Hepatocyte (in vitro differentiated cells): ENCODE data around the gene SSU72. TPM values are rescaled to one million over a fixed set of nuclear protein-coding genes. Genes with fewer than 3 reads are reported as not detected.
"Not testable (repeated sequence)": the region's sequence is repeated elsewhere in the genome, so short reads cannot be mapped to it uniquely, and the experiment has no call there.

Source experiments
- DNase-seq: peaks from one replicate; pipeline ENCODE4 v3.0.0-alpha.2; 2016; ENCODE audit warnings: low spot score
- H2AFZ ChIP-seq: fragments of 200-600 bp; sonication (generic); 2 replicates; pipeline ENCODE4 v1.6.0; 2016; ENCODE audit warnings: antibody characterized with exemption, mild to moderate bottlenecking
- H3K27ac ChIP-seq: fragments of 200-600 bp; sonication (generic); 2 replicates; pipeline ENCODE4 v1.5.1; 2016; ENCODE audit warnings: mild to moderate bottlenecking
- H3K27me3 ChIP-seq: fragments of 200-600 bp; sonication (generic); 2 replicates; pipeline ENCODE4 v1.6.1; 2016
- H3K36me3 ChIP-seq: fragments of 200-600 bp; sonication (generic); replicated peaks from 2 replicates; pipeline ENCODE4 v1.5.1; 2016; ENCODE audit warnings: low read depth; ENCODE audit not compliant: insufficient read depth
- H3K4me1 ChIP-seq: fragments of 200-600 bp; sonication (generic); 2 replicates; pipeline ENCODE4 v1.5.1; 2016; ENCODE audit warnings: mild to moderate bottlenecking, moderate library complexity; ENCODE audit not compliant: insufficient read depth
- H3K4me2 ChIP-seq: fragments of 200-600 bp; sonication (generic); 2 replicates; pipeline ENCODE4 v1.6.0; 2016
- H3K4me3 ChIP-seq: fragments of 200-600 bp; sonication (generic); 2 replicates; pipeline ENCODE4 v1.5.1; 2016; ENCODE audit warnings: mild to moderate bottlenecking
- H3K79me2 ChIP-seq: fragments of 200-600 bp; sonication (generic); 2 replicates; pipeline ENCODE4 v1.6.0; 2017; ENCODE audit warnings: mild to moderate bottlenecking
- H3K9me2 ChIP-seq: fragments of 200-600 bp; sonication (generic); replicated peaks from 2 replicates; pipeline ENCODE4 v1.6.0; 2017; ENCODE audit warnings: mild to moderate bottlenecking; ENCODE audit not compliant: insufficient read depth
- H3K9me3 ChIP-seq: fragments of 200-600 bp; sonication (generic); 2 replicates; pipeline ENCODE4 v1.5.1; 2016; ENCODE audit warnings: low read depth, mild to moderate bottlenecking
- H4K20me1 ChIP-seq: fragments of 200-600 bp; sonication (generic); 2 replicates; pipeline ENCODE4 v1.6.0; 2016; ENCODE audit warnings: mild to moderate bottlenecking; ENCODE audit not compliant: insufficient read depth, poor library complexity, severe bottlenecking
- CTCF ChIP-seq: fragments of 200-600 bp; sonication (generic); IDR thresholded peaks from 2 replicates; pipeline ENCODE4 v1.5.1; 2016; ENCODE audit warnings: antibody characterized with exemption, mild to moderate bottlenecking; ENCODE audit not compliant: poor library complexity
- EZH2 ChIP-seq: fragments of 200-600 bp; sonication (generic); IDR thresholded peaks from 2 replicates; pipeline ENCODE4 v1.6.1; 2016; ENCODE audit warnings: antibody characterized with exemption, mild to moderate bottlenecking, borderline replicate concordance
- EZH2phosphoT487 ChIP-seq: fragments of 200-600 bp; sonication (generic); IDR thresholded peaks from one replicate; pipeline ENCODE4 v1.6.1; 2018; ENCODE audit warnings: antibody characterized with exemption, mild to moderate bottlenecking, low read depth, moderate library complexity; ENCODE audit not compliant: unreplicated experiment, severe bottlenecking
- WGBS: methylation state at CpG from one replicate; pipeline ENCODE4 v1.1.6; 2016; ENCODE audit warnings: low lambda C conversion rate; ENCODE audit errors: missing lambda C conversion rate; 5-methylcytosine and 5-hydroxymethylcytosine counted together
- polyA plus RNA-seq: library from polyadenylated mRNA; unstranded; fragments of >200 nt; fragmentation: Nextera tagmentation; extraction: Ambion mirVana; gene quantifications from 2 replicates; pipeline ENCODE4 v1.2.1, GENCODE V29; 2016
- total RNA-seq: library from RNA; depleted of rRNA; stranded (reverse); fragments of >200 nt; gene quantifications from 2 replicates; pipeline ENCODE4 v1.2.3, GENCODE V29; 2014

The SSU72 gene
- total and polyA plus RNA-seq, 2 experiments from 2014 or later, result 75.7 to 203 TPM

- Histone ChIP-seq H3K27ac (no peak overlapping the region), H3K27me3 (no peaks in the 10 kb centered on the region), H3K9me3 (no peaks in the 10 kb centered on the region), H3K79me2 (no peaks in the 10 kb centered on the region), H3K9me2 (no peaks in the 10 kb centered on the region), H3K4me3 (no peak overlapping the region), H3K36me3 (no peaks in the 10 kb centered on the region), H3K4me2 (no peak overlapping the region), H4K20me1 (no peaks in the 10 kb centered on the region), H2AFZ (no peak overlapping the region), H3K4me1 (no peaks in the 10 kb centered on the region)
- no peak for DNase-seq
- no peak for TF ChIP-seq EZH2phosphoT487
- 95% methylated on average over 34 of the region's 37 CpGs for WGBS
These were observed 46.1 kb downstream of the SSU72 start for GRCh38 chr1:1528301-1529267.

- Histone ChIP-seq H3K9me2 (no peaks in the 10 kb centered on the region), H3K79me2 (no peaks in the 10 kb centered on the region), H3K4me1 (no peaks in the 10 kb centered on the region), H3K27me3 (no peaks in the 10 kb centered on the region), H4K20me1 (no peaks in the 10 kb centered on the region), H3K4me2 (no peak overlapping the region), H3K36me3 (no peaks in the 10 kb centered on the region), H3K9me3 (no peaks in the 10 kb centered on the region), H3K27ac (no peak overlapping the region), H2AFZ (no peak overlapping the region), H3K4me3 (no peak overlapping the region)
- DNase-seq, result no peak
- WGBS, result 96% methylated on average over 30 of the region's 31 CpGs
- TF ChIP-seq CTCF, result no peak
- no peak for TF ChIP-seq EZH2
- no peak for TF ChIP-seq EZH2phosphoT487
These were observed 47.4 kb downstream of the SSU72 start for GRCh38 chr1:1527092-1527816.

GRCh38 chr1:1526476-1526875, 48.2 kb downstream of the SSU72 start:
- not testable (repeated sequence) for H3K9me3 ChIP-seq, DNase-seq, H2AFZ ChIP-seq, H3K27me3 ChIP-seq, H4K20me1 ChIP-seq, H3K4me1 ChIP-seq, H3K4me3 ChIP-seq, H3K4me2 ChIP-seq, H3K36me3 ChIP-seq, H3K79me2 ChIP-seq, H3K27ac ChIP-seq, H3K9me2 ChIP-seq
- WGBS, result 95% methylated on average over 13 of the region's 21 CpGs

GRCh38 chr1:1524750-1525383, 49.8 kb downstream of the SSU72 start:
- not testable (repeated sequence) for H2AFZ ChIP-seq, H3K79me2 ChIP-seq, H3K4me2 ChIP-seq, H3K4me3 ChIP-seq, H3K27ac ChIP-seq, H3K9me2 ChIP-seq, H3K27me3 ChIP-seq, H3K4me1 ChIP-seq, H3K9me3 ChIP-seq, H3K36me3 ChIP-seq, DNase-seq, H4K20me1 ChIP-seq
- 94% methylated on average over 26 of the region's 30 CpGs for WGBS

GRCh38 chr1:1523651-1524050, 51.0 kb downstream of the SSU72 start:
- not testable (repeated sequence) for H4K20me1 ChIP-seq, H3K4me2 ChIP-seq, H3K9me3 ChIP-seq, H3K9me2 ChIP-seq, H3K4me3 ChIP-seq, H3K27ac ChIP-seq, H3K27me3 ChIP-seq, DNase-seq, H3K4me1 ChIP-seq, H3K79me2 ChIP-seq, H2AFZ ChIP-seq, H3K36me3 ChIP-seq
- 98% methylated on average over 17 of the region's 17 CpGs for WGBS

GRCh38 chr1:1523226-1523625, 51.4 kb downstream of the SSU72 start:
- H3K9me3 ChIP-seq, H3K36me3 ChIP-seq: not testable (repeated sequence)
- 96% methylated on average over 13 of the region's 31 CpGs for WGBS

GRCh38 chr1:1522536-1522935, 52.1 kb downstream of the SSU72 start:
- not testable (repeated sequence) for DNase-seq, H3K36me3 ChIP-seq, H3K79me2 ChIP-seq, H4K20me1 ChIP-seq, H3K27me3 ChIP-seq, H3K4me3 ChIP-seq, H3K27ac ChIP-seq, H3K9me3 ChIP-seq, H3K4me2 ChIP-seq, H3K9me2 ChIP-seq, H2AFZ ChIP-seq, H3K4me1 ChIP-seq
- WGBS, result 98% methylated on average over 27 of the region's 30 CpGs

More at GRCh38 chr1:1523226-1523625, 51.4 kb downstream of the SSU72 start:
- H3K27me3 ChIP-seq, DNase-seq, H3K9me2 ChIP-seq, H3K79me2 ChIP-seq, H3K4me3 ChIP-seq, H4K20me1 ChIP-seq, H3K27ac ChIP-seq, H2AFZ ChIP-seq, H3K4me2 ChIP-seq, H3K4me1 ChIP-seq: not testable (repeated sequence)
